Stimulated activated CD4-positive, alpha-beta T cell treated with anti-CD3 and anti-CD28 coated beads, TNF-alpha, amount 100 ng/mL, for 4 hours (primary cell): ENCODE results near the gene HK1.
A peak's percentile ranks its signal among the peaks of the same experiment; 100 is the strongest.

Source experiments
- DNase-seq, 3 experiments: peaks; one replicate each; pipeline ENCODE4 v3.0.0-alpha.2; 2020; ENCODE audit warnings: low read depth in 3 of 3

Gene HK1

DNA sequence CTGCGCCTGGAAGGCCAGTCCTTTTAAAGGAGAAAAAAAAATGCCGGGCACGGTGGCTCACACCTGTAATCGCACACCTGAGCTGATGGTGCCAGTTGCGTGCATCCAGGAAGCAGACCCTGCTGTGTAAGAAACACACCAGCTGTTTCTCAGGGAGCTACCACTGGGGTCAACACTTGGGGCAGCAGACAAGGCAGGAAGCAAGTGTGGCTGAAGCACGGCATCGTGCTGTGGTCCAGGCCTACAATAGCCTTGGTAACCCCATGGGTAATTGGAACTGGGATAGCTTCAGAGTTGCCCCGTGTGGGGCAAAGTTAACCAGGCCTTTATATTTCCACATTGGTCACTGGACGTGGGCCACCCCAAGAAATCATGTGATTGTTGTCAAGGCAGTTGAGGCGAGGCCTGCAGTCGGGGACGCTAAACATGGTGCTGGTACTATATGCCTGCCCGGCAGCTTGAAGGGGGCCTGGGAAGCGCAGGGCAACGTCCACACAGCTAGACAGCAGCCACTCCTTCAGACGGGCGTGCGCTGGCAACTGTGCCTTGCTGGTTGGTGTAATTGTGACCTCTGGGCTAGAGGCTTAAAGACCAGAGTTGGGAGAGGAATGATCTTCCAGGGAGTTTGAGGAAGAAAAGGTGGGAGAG lies 140.9 kb downstream of the HK1 start:
- DNase-seq = no peak

DNA sequence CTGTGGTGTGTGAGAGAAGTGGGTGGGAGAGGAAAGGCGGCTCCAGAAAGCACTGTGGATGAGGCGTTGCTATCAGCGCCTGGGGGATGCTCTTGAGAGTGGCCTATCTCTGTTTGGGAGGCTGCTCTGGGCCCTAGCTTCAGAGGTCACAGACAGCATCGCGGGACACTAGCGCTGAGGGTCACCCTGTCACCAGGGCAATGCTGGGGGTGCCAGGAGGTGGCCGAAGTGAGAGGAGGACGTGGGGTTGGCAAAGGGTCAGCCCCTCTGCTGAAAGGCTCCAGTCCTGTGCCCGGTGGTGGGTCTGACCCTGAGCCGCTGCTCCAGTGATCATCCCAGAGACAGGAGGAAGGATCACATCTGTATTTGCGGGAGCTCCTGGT lies 141.4 kb downstream of the HK1 start:
- DNase-seq = no peak

DNA sequence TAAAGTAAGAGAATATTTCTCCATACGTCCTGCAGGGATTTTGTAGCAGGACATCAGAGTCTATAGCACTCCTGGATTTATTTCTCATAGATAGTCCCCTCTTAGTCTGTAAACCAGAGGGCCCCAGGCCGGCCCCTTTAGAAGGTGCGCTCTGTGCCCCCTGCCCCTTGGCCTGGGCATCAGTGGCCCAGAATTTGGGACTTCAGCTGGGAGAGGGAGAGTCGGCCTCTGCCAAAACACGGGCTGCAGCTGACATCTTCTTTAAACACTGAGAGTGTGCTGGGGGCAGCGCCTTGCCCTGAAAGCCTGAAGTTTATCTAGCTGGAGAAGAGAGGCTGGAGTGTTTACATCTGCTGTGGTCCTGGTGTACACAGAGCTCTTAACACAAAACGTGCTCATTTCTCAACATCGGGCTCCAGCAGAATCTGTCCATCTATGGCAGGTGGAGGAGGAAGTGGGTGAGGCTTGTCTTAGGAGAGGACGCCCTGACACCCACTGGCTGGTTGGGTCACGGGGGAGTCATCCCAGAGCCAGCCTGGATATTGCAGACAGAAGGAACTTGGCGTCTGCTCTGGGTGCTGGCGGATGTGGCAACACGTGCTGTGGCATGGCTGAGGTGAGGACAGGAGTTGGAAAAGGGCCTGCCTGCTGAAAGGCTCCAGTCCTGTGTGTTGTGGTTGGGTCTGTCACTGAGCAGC lies 143.5 kb downstream of the HK1 start:
- no peak for DNase-seq

DNA sequence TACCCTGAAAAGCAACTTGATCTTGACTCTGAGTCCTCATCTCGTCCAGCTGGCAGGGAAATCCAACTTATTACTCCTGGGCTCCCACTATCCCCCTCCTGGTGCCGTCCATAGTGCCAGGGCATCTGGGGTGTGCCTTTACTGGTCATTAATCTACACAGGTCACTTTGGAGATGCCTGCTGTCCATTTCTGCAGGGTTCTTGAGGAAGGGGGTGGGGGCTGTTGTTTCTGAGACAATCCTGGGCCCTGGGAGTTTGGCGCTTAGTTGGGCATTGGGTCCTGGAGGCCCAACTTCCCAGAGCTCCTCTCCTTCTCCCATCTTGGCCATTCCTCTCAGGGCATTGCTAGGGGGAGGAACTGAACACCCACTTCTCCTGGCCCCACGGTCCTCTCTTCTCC lies 144.4 kb downstream of the HK1 start:
- no peak for DNase-seq

DNA sequence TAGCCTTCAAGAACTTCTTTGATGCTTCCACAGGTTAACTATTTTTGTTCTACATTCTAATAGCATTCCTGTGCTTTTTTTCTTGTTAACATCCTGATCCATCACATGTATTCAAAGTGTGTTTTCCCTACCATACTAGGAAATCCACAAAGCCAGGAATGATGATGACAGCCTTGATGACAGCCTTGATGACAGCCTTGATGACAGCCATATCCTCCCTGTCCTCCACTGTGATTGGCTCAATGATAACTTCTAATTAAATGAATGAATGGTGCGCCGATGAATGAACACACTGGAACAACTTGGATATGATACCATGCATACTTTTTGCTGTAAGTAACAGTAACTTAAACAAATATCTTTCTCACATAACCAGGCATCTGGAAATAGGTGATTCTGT lies 146.7 kb downstream of the HK1 start:
- DNase-seq = no peak

DNA sequence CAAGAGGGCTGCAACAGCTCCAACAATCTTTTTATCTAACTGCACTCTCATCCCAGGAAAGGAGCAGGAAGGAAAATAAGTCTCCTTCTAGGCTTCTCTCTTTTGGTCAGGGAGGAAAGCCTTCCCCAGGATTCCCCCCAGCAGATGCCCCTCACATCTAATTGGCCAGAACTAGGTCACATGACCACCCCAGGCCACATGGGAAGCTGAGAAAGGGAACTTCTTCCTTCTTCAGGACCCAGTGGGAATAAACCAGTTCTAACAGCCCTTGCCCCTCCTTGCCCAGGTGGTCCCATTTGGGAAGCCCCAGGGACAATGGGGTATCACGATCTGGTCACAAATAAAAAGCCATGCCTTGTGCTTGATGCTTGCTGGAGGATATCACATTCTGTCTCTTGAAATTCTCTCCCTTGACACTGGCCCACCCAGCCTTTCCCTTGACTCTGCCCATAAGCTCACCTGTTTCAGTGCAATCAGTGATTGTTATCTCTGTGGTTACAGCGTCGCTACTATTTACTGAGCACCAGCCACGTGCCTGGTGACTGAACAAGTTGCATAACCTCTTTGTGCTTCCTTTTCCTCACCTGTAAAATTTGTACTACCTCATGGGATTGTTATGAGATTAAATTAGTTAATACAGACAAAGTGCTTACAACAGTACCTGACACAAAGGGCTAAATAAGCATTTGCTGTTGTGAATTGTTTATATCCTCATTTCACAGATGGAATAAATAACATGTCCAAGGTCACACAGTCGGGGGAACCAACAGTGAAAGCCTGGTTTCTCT lies 147.4 kb downstream of the HK1 start:
- DNase-seq = peak in 1 of 3 experiments; percentile 17

DNA sequence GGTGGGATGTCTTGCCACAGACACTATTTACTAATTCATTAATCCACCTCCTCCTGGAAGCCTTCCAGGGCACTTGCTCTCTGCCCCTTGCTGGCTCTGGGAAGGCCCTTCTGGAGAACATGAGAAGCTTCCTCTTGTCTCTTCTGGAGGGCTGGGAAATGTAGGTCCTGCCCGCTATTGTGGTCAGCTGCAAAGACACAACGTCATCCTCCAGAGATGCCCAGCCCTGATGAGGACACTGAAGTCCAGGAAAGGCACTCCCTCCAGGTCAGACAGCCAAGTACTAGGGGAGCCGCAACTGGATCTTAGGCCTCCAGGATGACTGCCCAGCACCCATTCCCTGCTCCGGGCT lies 148.1 kb downstream of the HK1 start:
- DNase-seq = no peak

DNA sequence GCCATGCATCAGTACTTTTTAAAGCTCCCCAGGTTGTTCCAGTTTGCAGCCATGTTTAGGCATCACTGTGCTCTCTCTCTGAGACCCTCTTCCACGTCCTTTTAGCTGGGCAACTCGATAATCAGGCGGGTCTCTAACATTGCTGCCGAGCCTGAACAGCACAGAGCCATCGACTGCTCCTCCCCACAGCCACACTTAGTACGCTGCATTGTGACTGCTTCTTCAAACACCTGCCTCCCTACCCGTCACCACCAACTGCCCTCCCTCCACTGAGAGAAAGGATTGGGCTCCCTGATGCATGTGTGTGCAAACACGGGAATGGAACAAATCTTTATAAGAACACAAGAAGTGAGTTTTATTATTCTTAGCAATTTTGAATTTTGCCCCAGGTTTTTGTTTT lies 149.9 kb downstream of the HK1 start:
- no peak for DNase-seq

DNA sequence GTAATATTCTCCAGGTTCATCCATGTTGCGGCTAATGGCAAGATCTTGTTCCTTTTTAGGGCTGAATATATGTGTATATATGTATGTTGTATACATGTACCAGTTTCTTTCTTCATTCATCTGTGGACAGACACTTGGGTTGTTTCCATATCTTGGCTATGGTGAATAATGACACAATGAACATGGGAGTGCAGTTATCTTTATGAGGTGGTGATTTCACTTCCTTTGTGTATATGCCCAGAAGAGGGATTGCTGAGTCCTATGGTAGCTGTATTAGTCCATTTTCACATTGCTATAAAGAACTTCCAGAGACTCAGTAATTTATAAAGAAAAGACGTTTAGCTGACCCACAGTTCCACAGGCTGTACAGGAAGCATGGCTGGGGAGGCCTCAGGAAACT lies 155.9 kb downstream of the HK1 start:
- no peak for DNase-seq

DNA sequence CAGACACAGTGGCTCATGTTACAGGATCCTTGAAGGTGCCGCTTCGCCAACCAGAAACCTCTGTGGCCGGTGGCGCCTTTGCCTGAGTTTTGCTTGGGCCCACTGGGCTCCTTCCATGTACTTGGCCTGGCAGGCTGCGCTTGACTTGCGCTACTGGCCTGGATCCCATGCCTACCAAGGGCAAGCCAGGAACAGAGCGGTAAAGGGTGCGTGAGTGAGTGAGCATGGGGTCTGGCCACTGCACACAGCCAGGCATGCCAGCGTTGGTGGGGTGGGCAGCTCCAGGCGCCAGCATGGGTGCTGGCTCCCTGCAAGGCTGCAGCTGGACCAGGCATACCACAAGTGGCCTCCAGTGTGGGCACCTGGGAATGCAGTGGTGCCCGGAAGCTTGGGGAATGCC lies 156.6 kb downstream of the HK1 start:
- no peak for DNase-seq

DNA sequence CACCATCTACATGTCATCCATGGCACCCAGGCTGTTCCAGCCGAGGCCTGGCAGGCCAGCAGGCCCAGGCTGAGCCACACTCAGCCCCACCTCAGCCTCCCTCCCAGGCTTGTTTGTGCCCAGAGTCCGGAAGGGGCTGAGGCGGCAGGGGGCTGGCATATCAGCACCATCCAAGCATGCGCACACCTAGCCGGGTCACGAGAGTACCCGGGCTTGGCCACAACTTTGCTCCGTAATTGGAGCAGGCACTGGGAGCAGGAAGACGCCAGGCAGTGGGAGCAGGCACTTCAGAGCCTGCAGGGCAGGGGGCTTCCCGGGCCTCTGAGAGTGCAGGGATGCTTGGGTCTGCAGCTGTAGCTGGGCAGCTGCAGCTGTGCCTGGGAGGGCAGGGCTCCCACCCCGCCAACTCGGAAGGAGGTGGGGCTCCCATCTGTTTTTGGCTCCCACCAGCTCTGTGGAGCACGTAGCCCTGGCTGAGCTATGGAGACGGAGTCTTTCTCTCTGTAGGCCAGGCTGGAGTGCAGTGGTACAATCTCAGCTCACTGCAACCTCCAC lies 157.7 kb downstream of the HK1 start:
- DNase-seq = no peak

DNA sequence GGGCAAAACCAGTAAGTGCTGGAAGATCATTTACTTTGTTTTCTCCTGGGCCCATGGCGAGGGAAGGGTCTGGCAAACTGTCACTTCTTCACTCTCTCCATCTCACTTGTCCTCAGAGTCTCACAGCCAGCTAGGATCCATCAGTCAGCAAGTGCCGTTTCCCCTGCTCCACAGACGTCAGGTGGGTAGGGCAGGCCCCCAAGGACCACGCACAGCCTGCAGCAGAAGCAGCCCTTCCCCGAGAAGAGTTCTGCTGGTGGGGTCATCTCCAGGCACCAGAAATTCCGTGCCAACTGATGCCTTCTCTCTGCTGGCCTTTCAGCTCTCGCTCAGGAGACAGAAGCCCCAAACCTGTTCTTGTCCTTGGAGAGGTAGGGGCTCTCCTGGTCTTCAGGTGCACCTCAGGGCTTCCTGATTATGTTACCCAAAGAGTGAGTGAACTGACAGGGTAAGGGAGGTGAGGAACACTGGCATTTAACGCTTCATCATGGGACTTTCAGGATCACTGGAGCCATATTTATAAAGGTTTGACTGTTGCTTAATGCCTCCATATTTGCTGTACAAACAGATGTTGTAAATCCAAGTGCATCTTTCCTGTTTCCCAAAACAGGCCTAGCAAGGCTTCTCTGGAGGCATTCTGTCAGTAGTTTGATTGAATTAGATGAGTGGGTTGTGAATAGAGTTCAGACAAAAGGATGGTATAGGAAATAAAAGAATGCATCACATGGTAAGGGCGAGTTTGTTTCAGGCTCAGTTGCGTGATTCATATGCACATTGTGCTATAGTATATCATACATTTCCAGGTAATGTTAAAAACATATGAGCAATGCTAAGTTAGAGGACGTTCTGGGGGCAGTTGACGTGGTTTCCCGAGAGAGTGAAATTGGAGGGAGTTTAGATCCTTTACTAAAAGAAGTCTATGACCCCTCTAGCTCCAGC lies 159.3 kb downstream of the HK1 start:
- DNase-seq = no peak

DNA sequence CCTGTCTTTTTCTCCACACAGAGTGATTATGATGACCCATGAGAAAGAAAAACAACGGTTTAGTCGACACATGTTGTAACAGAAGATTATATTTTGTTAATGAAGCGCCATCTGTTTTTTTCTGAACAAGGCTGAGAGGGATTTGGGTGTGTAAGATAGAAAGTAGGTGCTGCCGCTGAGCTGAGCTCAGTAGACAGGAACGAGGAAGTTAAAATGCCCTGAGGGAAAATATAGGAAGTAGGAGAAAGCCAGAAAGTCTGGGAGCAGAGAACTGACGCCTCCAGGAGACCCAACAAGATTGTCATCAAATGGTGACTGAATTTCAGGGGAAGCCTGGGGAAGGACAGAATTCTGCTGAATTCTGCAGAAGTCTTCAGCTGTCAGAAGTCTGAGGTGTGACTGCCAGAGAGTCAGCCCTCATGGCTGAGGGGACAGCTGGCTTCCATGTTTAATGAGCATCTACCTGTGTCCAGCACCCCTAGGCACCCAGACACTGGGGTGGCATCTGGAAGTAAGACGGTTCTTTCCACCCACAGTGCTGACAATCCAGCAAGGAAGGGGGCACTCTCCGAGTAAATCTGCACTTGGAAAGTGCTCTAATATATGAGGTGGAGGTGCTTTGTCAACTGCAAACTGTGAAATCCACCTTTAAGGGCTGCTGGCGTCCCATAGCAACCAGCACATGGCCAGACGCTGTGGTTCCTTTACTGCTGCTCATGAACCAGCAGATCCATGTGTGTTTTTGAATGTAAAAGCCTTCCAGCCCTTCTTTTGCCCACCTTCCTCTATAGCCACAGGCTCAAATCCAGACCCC lies 160.4 kb downstream of the HK1 start:
- DNase-seq = no peak

DNA sequence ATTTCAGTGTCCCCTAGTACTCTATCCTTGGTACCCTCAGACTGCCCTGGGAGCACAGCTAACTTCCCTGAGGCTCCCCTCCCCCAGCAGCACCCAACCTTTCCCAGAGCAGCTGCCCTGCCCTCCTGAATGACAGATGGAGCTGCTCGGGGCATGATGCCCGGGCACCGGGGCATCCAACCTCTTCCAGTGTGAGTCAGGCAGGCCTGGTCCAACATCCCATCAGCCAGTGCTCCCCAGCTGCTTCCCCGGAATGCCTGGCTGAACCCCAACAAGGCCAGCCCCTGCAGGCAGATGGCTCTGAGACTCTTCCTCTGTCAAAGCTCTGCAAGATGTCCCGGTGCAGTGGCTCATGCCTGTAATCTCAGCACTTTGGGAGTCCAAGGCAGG lies 161.0 kb downstream of the HK1 start:
- DNase-seq = no peak

DNA sequence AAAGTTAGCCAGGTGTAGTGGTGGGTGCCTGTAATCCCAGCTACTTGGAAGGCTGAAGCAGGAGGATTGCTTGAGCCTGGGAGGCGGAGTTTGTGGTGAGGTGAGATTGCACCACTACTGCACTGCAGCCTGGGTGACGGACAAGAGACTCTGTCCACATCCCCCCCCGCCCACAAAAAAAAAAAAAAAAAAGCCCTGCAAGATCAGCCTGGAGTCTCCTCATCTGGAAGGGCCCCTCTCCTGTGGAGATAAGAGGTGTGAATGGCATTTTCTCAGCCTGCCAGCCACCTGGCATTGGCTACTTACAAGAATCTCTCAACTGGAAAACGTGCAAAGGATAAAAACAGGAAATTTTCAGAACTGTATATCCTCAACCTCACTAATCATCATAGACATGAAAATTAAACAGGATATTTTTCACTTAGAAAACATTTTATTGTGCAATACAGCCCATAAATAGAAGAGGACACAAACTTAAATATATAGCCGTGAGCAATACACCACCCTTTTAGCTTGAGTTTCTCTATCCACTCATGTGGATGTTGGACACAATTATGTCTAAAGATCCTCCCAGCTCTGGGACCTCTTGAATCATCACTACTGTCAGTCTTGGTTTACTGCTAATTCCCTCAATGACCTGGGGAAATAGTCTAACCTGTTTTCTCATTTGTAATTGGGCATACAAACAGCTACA lies 161.7 kb downstream of the HK1 start:
- no peak for DNase-seq

DNA sequence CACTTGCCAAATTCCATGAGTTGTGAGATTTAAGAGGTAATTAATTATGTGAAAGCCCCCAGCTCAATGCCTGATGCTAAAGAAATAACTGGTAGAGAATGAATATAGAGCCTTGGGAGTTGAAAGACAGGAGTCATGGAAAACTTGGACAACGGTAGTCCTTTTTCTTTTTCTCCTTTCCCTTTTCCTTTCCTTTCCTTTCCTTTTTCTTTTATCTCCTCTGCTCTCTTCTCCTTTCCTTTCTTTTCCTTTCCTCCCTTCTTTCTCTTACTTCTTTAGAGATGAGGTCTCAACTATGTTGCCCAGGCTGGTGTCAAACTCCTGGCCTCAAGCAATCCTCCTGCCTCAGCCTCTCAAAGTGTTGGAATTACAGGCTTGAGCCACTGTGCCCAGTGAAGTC lies 165.1 kb downstream of the HK1 start:
- no peak for DNase-seq

DNA sequence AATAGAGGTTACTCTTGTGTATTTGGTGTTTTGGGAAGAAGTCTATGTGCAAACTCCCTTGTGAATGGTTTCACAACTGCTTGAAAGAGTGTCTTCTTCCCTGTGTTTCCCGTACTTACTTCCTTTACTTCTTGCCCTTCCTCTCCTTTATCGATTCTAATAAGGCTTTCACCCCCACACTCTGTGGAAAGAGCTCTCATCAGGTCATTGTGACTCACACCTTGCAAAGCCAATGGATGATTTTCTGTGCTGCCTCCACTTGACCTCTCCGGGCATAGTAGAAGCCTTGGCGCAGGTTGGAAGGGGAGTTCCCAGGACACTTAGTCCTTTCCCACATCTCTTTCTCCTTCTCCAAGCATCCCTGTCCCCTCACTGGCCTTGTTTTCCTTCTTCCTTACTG lies 166.7 kb downstream of the HK1 start:
- DNase-seq = no peak

DNA sequence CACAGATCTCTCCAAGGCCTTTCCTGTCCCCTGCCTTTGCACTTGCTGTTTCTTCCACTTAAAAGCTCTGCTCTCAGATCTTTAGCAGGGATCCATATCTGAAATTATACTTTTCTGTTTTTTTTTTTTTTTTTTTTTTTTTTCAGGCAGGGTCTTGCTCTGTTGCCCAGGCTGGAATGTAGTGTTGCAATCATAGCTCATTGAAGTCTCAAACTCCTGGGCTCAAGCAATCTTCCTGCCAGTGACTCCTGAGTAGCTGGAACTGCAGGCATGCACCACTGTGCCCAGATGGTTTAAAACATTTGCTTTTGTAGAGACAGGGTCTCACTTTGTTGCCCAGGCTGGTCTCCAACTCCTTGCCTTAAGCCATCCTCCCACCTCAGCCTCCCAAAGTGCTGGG lies 167.9 kb downstream of the HK1 start:
- DNase-seq = no peak

DNA sequence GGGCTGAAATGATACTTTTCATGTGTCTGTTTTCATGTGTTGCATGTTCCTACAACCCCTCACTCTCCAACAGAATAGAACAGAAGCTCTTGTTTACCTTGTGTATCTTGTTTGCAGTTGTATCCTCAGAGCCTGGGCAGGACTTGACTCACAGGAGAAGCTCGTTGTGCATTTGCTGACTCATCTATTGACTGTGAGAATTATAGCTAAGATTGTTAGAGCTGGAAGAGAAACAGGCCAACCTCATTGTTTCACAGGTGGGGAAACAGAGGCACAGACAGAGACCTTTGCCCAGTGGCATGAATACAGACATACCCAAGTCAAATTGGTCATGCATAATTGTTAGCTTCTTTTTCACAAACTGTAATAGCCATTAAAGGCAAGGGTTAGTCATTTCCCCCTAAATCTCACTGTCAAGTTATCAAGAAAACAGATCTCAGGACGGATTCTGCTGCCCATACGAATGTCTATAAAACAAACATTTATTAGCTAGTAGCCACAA lies 168.4 kb downstream of the HK1 start:
- DNase-seq = no peak

DNA sequence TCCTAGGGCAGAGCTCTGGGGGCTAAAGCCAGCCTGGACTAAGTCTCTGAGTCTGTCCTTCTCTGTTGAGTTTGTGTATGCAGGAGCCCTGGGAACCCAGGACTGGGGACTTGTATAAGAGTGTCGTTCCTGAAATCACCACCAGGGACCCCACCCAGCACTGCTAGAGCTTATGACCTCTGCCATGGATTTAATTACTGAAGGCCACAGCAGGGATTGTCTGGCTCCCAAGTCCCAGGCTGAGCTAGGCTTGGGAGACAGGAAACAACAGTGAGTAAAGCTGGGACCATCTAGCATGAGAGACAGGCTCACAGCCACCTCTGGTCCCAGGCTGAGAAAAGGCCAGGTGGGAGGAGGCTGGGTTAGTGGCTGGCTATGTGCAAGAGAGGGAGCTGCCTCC lies 171.5 kb downstream of the HK1 start:
- peak in 1 of 3 experiments; percentile 29 for DNase-seq
